ENCODE results near the gene ATP6V1G3.

Gene ATP6V1G3

DNA sequence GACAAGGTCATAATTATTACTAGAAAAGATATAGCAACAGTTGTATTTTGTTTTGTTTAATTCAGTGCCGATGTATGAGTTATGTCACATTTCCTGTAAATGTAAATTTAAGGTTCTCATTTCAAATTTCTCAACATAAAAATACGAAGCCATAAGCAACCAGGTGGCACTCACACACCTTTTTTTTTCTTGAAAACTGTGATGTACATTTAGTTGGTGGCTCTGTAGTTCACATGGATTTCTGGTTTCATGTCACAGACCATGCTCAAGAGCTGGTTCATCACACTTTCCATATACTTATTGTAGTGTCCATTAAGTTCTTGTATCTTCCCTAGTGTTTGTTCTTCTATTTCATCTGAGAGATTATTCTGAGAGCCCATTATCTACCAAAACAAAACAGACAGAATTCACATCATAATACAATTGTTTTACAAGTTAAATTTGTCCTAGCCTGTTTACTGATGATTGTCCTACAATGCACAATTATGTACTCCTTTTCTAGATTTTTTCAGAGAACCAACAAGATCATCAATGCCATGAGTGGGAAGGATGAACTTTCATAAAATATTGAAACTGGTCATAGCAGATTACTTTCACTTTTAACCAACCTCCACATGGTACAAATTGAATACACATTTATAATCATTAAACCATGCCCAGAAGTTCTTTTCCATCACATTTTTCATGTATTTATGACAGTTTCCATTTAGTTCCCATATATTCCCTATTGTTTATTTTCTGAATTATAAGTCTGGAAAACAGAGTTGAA, 17.1 kb downstream of the ATP6V1G3 start:
- H3K9me3 ChIP-seq (ENCODE audit: control insufficient read depth, low read length) = no peaks in the 10 kb centered on the region
- no peak overlapping the region for H3K27ac ChIP-seq (ENCODE audit: low read depth, low read length, severe bottlenecking)
- WGBS, 2 experiments (ENCODE audit: insufficient coverage in 2 of 2) = no CpG with 5 or more reads among the region's 2 CpGs
- H3K4me1 ChIP-seq (ENCODE audit: control insufficient read depth, insufficient read depth, low read length, poor library complexity, severe bottlenecking) = no peaks in the 10 kb centered on the region
- H3K4me3 ChIP-seq (ENCODE audit: extremely low read depth, insufficient read depth, low read length, poor library complexity, severe bottlenecking) = no peak overlapping the region
- no peaks in the 10 kb centered on the region for H3K36me3 ChIP-seq (ENCODE audit: control insufficient read depth, insufficient read depth, low read length)

GRCh38 chr1:198520524-198521254, 19.8 kb downstream of the ATP6V1G3 start:
- no peak overlapping the region for H3K4me3 ChIP-seq (ENCODE audit: extremely low read depth, insufficient read depth, low read length, poor library complexity, severe bottlenecking)
- WGBS, 2 experiments (ENCODE audit: insufficient coverage in 2 of 2) = no CpG with 5 or more reads among the region's 5 CpGs
- no peak overlapping the region for H3K27ac ChIP-seq (ENCODE audit: low read depth, low read length, severe bottlenecking)
- no peaks in the 10 kb centered on the region for H3K36me3 ChIP-seq (ENCODE audit: control insufficient read depth, insufficient read depth, low read length)
- no peaks in the 10 kb centered on the region for H3K4me1 ChIP-seq (ENCODE audit: control insufficient read depth, insufficient read depth, low read length, poor library complexity, severe bottlenecking)
- no peaks in the 10 kb centered on the region for H3K9me3 ChIP-seq (ENCODE audit: control insufficient read depth, low read length)

GRCh38 chr1:198519639-198520501, 20.6 kb downstream of the ATP6V1G3 start:
- Histone ChIP-seq H3K9me3 (ENCODE audit: control insufficient read depth, low read length) (no peaks in the 10 kb centered on the region), H3K27ac (ENCODE audit: low read depth, low read length, severe bottlenecking) (no peak overlapping the region), H3K36me3 (ENCODE audit: control insufficient read depth, insufficient read depth, low read length) (no peaks in the 10 kb centered on the region), H3K4me3 (ENCODE audit: extremely low read depth, insufficient read depth, low read length, poor library complexity, severe bottlenecking) (no peak overlapping the region), H3K4me1 (ENCODE audit: control insufficient read depth, insufficient read depth, low read length, poor library complexity, severe bottlenecking) (no peaks in the 10 kb centered on the region)
- 67 to 87% methylated on average over 4 to 8 of the region's 10 CpGs for WGBS, 2 experiments (ENCODE audit: insufficient coverage in 2 of 2)

GRCh38 chr1:198517623-198518199, 22.8 kb downstream of the ATP6V1G3 start:
- Histone ChIP-seq H3K9me3 (ENCODE audit: control insufficient read depth, low read length) (no peaks in the 10 kb centered on the region), H3K36me3 (ENCODE audit: control insufficient read depth, insufficient read depth, low read length) (no peaks in the 10 kb centered on the region), H3K4me1 (ENCODE audit: control insufficient read depth, insufficient read depth, low read length, poor library complexity, severe bottlenecking) (no peaks in the 10 kb centered on the region), H3K27ac (ENCODE audit: low read depth, low read length, severe bottlenecking) (no peak overlapping the region), H3K4me3 (ENCODE audit: extremely low read depth, insufficient read depth, low read length, poor library complexity, severe bottlenecking) (no peak overlapping the region)

GRCh38 chr1:198500096-198500495, 40.4 kb downstream of the ATP6V1G3 start:
- Histone ChIP-seq H3K4me3 (ENCODE audit: extremely low read depth, insufficient read depth, low read length, poor library complexity, severe bottlenecking) (no peak overlapping the region), H3K27ac (ENCODE audit: low read depth, low read length, severe bottlenecking) (no peak overlapping the region), H3K4me1 (ENCODE audit: control insufficient read depth, insufficient read depth, low read length, poor library complexity, severe bottlenecking) (no peaks in the 10 kb centered on the region), H3K36me3 (ENCODE audit: control insufficient read depth, insufficient read depth, low read length) (no peaks in the 10 kb centered on the region), H3K9me3 (ENCODE audit: control insufficient read depth, low read length) (no peaks in the 10 kb centered on the region)

GRCh38 chr1:198499588-198499987, 40.9 kb downstream of the ATP6V1G3 start:
- no peak overlapping the region for H3K27ac ChIP-seq (ENCODE audit: low read depth, low read length, severe bottlenecking)
- no peak overlapping the region for H3K4me3 ChIP-seq (ENCODE audit: extremely low read depth, insufficient read depth, low read length, poor library complexity, severe bottlenecking)
- no peaks in the 10 kb centered on the region for H3K4me1 ChIP-seq (ENCODE audit: control insufficient read depth, insufficient read depth, low read length, poor library complexity, severe bottlenecking)
- H3K36me3 ChIP-seq (ENCODE audit: control insufficient read depth, insufficient read depth, low read length) = no peaks in the 10 kb centered on the region
- WGBS, 2 experiments (ENCODE audit: insufficient coverage in 2 of 2) = 86% methylated on average over 1 of the region's 1 CpG; no CpG with 5 or more reads in 1 of the 2 experiments
- no peaks in the 10 kb centered on the region for H3K9me3 ChIP-seq (ENCODE audit: control insufficient read depth, low read length)

GRCh38 chr1:198498881-198499280, 41.6 kb downstream of the ATP6V1G3 start:
- WGBS, 2 experiments (ENCODE audit: insufficient coverage in 2 of 2) = 83% methylated on average over 1 of the region's 1 CpG; no CpG with 5 or more reads in 1 of the 2 experiments
- Histone ChIP-seq H3K4me3 (ENCODE audit: extremely low read depth, insufficient read depth, low read length, poor library complexity, severe bottlenecking) (no peak overlapping the region), H3K4me1 (ENCODE audit: control insufficient read depth, insufficient read depth, low read length, poor library complexity, severe bottlenecking) (no peaks in the 10 kb centered on the region), H3K36me3 (ENCODE audit: control insufficient read depth, insufficient read depth, low read length) (no peaks in the 10 kb centered on the region), H3K27ac (ENCODE audit: low read depth, low read length, severe bottlenecking) (no peak overlapping the region), H3K9me3 (ENCODE audit: control insufficient read depth, low read length) (no peaks in the 10 kb centered on the region)

GRCh38 chr1:198498103-198498385, 42.4 kb downstream of the ATP6V1G3 start:
- H3K36me3 ChIP-seq (ENCODE audit: control insufficient read depth, insufficient read depth, low read length) = no peaks in the 10 kb centered on the region
- no peaks in the 10 kb centered on the region for H3K9me3 ChIP-seq (ENCODE audit: control insufficient read depth, low read length)
- H3K4me1 ChIP-seq (ENCODE audit: control insufficient read depth, insufficient read depth, low read length, poor library complexity, severe bottlenecking) = no peaks in the 10 kb centered on the region
- H3K27ac ChIP-seq (ENCODE audit: low read depth, low read length, severe bottlenecking) = no peak overlapping the region
- WGBS, 2 experiments (ENCODE audit: insufficient coverage in 2 of 2) = 100% methylated on average over 1 of the region's 1 CpG
- H3K4me3 ChIP-seq (ENCODE audit: extremely low read depth, insufficient read depth, low read length, poor library complexity, severe bottlenecking) = no peak overlapping the region

GRCh38 chr1:198497326-198498102, 43.0 kb downstream of the ATP6V1G3 start:
- no peaks in the 10 kb centered on the region for H3K4me1 ChIP-seq (ENCODE audit: control insufficient read depth, insufficient read depth, low read length, poor library complexity, severe bottlenecking)
- H3K27ac ChIP-seq (ENCODE audit: low read depth, low read length, severe bottlenecking) = no peak overlapping the region
- no peaks in the 10 kb centered on the region for H3K9me3 ChIP-seq (ENCODE audit: control insufficient read depth, low read length)
- no peak overlapping the region for H3K4me3 ChIP-seq (ENCODE audit: extremely low read depth, insufficient read depth, low read length, poor library complexity, severe bottlenecking)
- H3K36me3 ChIP-seq (ENCODE audit: control insufficient read depth, insufficient read depth, low read length) = no peaks in the 10 kb centered on the region
- 90 to 100% methylated on average over 1 to 2 of the region's 3 CpGs for WGBS, 2 experiments (ENCODE audit: insufficient coverage in 2 of 2)

All from mesodermal cell (in vitro differentiated cells).